Hematopoietic multipotent progenitor cell treated with erythropoietin and hydrocortisone succinate and interleukin-3 and kit ligand, for 4 days (in vitro differentiated cells): ENCODE measurements around the gene RAB24.
"Not testable (repeated sequence)": the region's sequence is repeated elsewhere in the genome, so short reads cannot be mapped to it uniquely, and the experiment has no call there.

Source experiments
- DNase-seq: peaks from one replicate; pipeline ENCODE4 v3.0.0-alpha.2; 2015

RAB24 gene

DNA sequence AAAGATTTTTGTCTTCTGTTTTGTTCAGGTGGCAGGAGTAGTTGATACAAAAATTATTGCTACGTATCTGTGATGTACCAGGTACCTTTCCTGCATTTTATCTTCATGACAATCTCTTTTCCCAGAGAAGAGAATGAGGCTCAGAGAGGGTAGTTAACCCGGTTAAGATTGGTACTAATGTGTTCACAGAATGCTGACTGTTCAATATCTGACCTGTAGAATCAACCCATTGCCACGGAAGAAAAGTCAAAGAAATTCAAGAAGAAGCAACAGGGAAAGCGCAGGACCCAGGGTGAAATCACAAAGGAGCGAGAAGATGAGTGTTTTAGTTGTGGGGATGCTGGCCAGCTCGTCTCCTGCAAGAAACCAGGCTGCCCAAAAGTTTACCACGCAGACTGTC, 11.8 kb downstream of the RAB24 start:
- DNase-seq, result no peak

DNA sequence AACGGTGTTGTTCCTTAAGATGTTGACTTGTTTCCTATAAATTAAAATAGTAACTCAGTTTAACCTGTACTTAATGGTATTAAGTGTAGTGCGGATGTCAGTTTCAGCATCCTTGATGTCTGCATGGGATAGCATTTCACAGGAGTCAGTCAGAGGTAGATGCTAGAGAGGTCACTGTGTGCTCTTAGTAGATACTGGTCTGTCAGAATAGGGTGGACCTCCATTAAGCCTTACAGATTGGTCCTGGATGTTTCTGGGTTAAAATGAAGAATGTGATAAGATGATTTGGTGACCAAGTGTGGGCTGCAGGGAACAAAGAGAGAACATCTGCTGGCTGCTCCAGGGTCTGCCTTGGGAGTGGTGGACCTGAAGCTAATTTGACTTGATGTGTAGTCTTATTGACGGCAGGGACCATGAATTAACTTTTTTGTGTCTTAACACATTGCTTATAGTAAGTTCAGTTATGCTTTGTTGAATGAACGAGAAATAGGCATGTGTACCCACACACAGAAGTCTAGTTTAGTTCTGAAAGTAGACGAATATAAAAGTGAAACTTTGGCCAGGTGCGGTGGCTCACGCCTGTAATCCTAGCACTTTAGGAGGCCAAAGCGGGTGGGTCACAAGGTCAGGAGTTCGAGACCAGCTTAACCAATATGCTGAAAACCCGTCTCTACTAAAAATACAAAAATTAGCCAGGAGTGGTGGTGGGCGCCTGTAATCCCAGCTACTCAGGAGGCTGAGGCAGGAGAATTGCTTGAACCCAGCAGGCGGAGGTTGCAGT, 12.5 kb downstream of the RAB24 start:
- no peak for DNase-seq

DNA sequence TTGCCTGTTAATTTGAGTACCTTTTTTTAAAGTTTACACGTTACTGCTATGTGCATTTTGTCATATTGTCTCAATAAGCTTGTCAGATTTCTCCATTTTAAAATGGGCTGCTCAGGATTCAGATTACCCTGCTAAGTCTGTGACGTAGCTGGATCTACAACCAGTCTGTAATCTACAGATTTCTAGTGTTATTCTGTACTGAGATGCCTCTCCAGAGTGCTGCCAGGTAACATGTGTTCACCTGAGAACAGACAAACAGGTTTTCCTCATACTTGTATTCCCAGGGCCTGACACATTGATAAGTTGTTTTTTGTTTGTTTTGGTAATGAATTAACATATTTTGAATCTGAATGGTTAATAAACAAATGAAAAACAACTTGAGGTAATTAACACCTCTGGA, 15.3 kb downstream of the RAB24 start:
- DNase-seq, result no peak

DNA sequence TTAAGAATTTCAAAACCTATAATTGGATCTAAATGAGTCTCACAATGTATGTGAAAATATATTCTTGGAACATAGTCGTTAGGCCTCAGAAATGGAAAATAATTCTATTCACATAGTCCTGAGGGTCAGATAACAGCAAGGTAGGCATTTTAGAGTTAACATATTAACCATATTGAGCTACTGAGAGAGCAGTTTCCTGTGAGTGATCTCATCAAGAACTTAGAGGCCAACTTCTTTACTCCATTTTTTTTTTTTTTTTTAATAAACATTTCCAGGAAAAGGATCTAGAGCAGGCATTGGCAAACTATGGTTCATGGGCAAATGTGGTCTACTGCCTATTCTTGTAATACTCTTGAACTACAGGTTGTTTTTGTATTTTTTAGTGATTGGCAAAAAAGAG, 26.6 kb downstream of the RAB24 start:
- DNase-seq, result no peak

DNA sequence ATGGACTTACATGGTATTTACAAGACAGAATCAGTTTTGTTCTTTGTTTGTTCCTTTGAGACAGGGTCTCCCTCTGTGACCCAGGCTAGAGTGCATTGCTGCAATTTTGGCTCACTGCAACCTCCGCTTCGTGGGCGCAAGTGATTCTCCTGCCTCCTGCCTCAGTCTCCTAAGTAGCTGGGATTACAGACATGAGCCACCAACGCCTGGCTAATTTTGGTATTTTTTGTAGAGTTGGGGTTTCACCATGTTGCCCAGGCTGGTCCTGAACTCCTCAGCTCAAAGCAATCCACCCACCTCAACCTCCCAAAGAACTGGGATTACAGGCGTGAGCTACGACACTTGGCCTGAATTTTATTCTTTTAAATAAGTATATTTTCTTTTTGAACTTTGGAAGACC, 27.6 kb downstream of the RAB24 start:
- DNase-seq, result no peak

DNA sequence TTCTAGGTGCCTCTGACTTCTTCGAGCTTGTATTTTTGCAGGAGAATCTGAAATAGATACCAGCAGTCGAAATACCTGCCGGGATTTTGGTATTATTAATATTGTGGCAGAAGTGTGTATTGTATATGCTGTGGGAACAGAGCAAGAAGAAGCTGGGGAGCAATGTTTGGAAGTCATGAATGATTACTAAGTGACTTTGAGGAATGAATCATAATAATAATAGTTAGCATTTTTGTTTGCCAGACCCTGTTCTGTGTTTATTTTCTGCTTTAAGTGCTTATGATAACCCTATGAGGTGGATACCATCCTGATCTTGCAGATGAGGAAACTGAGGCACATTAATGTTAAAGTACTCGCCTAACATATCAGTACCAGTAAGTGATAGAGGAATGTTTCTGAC, 32.4 kb downstream of the RAB24 start:
- DNase-seq, result no peak

DNA sequence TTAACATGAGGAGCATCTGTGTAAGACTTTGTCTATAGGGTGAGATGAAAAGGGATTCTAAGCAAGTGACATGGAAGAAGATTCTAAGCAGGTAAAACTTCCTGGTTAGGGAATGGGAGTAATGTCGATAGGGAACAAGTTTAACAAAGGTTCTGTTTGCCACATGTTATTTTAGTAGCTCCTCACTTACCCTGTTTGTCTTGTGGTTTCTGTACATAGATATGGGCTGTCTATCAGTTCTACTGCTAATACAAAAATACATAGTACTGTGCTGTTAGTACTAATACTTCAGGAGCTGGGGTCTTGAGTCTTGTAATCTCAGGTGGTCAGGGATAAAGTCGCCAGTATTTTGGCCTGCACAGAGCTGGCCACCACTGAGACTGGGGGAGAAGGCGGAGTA, 32.9 kb downstream of the RAB24 start:
- no peak for DNase-seq

DNA sequence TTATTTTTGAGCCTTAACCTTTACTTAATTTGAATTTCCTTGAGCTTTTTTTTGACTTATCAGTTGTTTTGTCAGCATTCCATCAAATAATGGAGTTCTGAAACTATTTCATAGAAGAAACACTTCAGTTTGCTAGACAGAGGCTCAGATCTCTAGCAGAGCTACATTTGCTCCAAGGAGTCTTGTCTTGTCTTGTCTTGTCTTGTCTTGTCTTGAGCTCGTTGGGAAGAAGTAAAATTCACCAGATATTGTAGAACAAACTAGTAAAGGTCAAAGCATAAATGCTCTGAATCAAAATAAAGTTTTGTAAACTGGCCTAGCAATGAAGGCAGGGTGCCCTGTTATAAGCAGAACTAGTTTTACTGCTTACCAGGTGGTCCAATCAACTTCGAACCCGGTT, 33.5 kb downstream of the RAB24 start:
- no peak for DNase-seq

DNA sequence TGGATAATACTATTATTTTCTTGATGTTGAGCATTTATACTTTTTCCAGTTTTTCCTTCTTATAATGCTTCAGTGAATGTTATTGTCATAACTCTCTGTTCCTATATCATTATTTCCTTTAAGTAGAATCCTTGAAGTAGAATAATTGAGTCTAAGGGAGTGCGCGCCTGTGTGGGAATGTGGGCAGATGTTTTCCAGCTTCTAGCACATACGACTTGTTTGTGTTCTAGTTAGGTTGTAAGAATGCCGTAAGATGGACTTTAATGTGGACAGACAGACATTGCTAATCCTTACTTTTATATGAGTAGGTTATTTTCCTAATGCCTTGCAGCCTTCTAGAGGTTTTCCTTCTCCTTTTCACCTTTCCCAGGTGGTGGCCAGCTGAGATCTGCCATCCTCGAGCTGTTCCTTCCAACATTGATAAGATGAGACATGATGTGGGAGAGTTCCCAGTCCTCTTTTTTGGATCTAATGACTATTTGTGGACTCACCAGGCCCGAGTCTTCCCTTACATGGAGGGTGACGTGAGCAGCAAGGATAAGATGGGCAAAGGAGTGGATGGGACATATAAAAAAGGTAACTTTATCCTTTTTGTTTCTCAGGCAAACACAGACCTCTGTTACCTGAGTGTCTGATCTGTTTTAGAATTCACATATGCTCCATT, 34.2 kb downstream of the RAB24 start:
- no peak for DNase-seq

DNA sequence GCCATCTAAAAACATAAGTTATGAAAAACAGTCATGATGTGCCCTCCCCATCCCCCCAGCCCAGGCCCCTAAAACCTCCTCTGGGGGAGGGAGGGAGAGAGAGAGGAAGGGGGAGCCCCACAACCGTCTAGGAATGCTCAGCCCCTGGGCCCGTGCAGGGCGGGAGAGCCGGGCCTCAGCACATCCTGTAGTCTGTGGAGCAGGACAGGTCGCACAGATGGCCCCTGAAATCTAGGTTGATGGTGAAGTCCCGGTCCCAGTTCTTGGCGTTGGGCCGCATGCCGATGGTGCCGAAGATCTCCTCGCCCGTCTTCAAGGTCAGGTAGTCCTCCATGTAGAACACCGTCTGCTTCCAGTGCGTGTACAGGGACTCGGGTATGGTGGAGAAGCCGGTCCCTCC, 38.1 kb downstream of the RAB24 start:
- DNase-seq, result no peak

DNA sequence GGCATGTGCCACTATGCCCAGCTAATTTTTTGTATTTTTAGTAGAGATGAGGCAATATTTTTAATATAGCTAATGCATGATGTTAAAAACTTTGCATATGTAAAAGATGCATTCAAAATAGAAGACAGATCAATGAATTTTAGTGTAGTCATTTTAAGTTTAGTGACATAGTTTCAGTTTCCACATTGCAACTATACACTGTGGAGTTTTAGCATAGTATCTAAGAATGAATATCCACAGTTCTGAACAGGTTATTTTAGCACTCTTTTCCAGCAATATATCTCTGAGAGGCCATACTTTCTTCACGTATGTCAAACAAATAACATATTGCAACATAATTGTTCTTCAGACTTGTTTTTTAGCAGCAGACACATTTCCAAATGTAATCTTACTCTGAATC, 39.3 kb downstream of the RAB24 start:
- DNase-seq, result no peak

DNA sequence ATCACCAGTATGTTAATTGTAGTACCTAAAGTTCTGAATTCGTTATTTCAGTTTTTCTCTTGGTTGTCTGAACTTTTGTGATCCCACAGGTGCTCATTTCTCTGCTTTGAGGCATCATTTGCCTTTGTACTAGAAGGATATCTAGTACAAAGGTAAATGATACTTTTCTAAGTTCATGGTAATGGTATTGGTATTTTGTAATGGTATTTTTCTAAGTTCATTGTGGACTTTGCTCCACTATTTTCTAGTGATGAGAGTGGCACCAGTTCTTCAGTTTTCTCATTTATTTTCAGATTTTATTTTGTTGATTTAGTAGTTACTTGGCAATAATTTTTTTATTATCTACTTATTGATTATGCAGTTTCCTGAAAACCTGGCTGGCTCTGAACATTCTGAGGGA, 42.0 kb downstream of the RAB24 start:
- no peak for DNase-seq

DNA sequence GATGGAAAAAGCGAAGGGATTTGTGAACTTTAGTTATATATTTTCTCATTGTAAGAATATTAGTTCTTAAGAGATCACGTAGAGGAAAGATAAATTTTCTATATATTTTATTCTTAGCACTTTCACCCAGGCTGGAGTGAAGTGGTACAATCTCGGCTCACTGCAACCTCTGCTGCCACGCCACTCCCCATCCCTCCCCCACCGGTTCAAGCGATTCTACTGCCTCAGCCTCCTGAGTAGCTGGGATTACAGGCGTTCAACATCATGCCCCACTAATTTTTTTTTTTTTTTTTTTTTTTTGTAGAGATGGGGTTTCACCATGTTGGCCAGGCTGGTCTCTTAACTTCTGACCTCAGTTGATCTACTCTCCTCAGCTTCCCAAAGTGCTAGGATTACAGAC, 42.6 kb downstream of the RAB24 start:
- no peak for DNase-seq

DNA sequence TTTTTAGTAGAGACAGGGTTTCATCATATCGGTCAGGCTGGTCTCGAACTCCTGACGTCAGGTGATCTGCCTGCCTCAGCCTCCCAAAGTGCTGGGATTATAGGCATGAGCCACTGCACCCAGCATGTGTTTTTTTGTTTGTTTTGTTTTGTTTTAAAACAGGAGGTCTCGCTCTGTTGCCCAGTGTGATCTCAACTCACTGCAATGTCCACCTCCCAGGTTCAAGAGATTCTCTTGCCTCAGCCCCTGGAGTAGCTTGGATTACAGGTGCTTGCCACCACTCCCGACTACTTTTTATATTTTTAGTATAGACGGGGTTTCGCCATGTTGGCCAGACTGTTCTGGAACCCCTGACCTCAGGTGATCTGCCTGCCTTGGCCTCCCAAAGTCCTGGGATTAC, 44.8 kb downstream of the RAB24 start:
- not testable (repeated sequence) for DNase-seq

DNA sequence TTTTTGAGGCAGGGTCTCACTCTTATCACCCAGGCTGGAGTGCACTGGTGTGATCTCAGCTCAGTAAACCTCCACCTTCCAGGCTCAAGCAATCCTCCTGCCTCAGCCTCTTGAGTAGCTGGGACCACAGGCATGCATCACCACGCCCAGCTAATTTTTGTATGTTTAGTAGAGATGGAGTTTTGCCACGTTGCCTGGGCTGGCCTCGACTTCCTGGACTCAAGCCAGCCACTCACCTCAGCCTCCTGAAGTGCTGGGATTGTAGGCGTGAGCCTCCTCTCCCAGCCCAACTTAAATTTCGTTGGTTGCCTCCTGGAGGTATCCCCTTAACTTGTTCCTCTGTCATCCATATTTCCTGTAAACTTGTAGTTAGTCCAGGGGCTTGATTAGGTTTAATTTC, 47.2 kb downstream of the RAB24 start:
- no peak for DNase-seq

DNA sequence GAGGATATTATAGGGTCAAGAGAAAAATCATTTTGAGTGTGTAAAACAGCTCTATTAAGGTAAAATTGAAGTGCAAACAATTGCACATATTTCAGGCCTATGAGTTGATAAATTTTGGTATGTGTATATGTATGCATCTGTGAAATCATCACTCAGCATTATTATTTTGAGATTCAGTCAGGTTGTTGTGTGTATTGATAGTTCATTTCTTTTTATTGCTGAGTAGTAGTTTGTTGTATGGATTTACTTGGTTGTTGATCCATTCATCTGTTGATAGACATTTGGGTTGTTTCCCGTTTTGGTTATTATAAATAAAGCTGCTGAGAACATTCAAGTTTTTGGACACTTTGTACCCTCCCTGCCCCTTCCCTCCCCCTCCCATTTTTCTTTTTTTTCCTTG, 50.3 kb downstream of the RAB24 start:
- no peak for DNase-seq
